Testis (tissue), 2 donors: Measurements from ENCODE around the gene SPACA9.

Experiments used
- CTCF ChIP-seq, 3 experiments: fragments of 450-650 bp in 2 of 3; fragments of 200-600 bp in 1 of 3; sonication (generic) in 1 of 3; IDR thresholded peaks; one replicate each; pipeline ENCODE4 v1.5.1; 2016 to 2019; ENCODE audit warnings: antibody characterized with exemption in 3 of 3, mild to moderate bottlenecking in 2 of 3, moderate library complexity in 1 of 3
- POLR2A ChIP-seq: fragments of 450-650 bp; IDR thresholded peaks from one replicate; pipeline ENCODE4 v1.6.1; 2017; ENCODE audit warnings: antibody characterized with exemption, mild to moderate bottlenecking, moderate library complexity

GRCh38 chr9:132910376-132910775 is 31.7 kb downstream of the SPACA9 start:
- no peak for TF ChIP-seq POLR2A
- no peak for TF ChIP-seq CTCF (IDR thresholded peaks at IDR 0.05)
